OCI-LY1 (cell line): Measurements from ENCODE around the gene SSH3.
A peak's percentile ranks its signal among the peaks of the same experiment; 100 is the strongest.

ENCODE experiments used
- H2AFZ ChIP-seq: fragments of 200-600 bp; sonication (generic), shearing (Covaris generic); 2 replicates; pipeline ENCODE4 v1.6.0; 2014; ENCODE audit warnings: antibody characterized with exemption, mild to moderate bottlenecking, low read length
- H3F3A ChIP-seq: fragments of 200-600 bp; sonication (generic), shearing (Covaris generic); 2 replicates; pipeline ENCODE4 v1.6.0; 2014; ENCODE audit warnings: mild to moderate bottlenecking, antibody characterized with exemption, low read length, moderate library complexity; ENCODE audit not compliant: insufficient read depth
- H3K27ac ChIP-seq: fragments of 200-600 bp; sonication (generic); 2 replicates; pipeline ENCODE4 v1.5.1; 2014; ENCODE audit warnings: low read length, mixed run types, mild to moderate bottlenecking, low read depth; ENCODE audit not compliant: poor library complexity, severe bottlenecking
- H3K27me3 ChIP-seq: fragments of 200-600 bp; sonication (generic); 2 replicates; pipeline ENCODE4 v1.6.0; 2014; ENCODE audit warnings: antibody characterized with exemption, mild to moderate bottlenecking, low read length, moderate library complexity; ENCODE audit not compliant: insufficient read depth
- H3K36me3 ChIP-seq: fragments of 200-600 bp; sonication (generic); 2 replicates; pipeline ENCODE4 v1.6.1; 2014; ENCODE audit warnings: mild to moderate bottlenecking, antibody characterized with exemption, low read length, moderate library complexity, mixed read lengths; ENCODE audit not compliant: insufficient read depth
- H3K4me1 ChIP-seq: fragments of 200-600 bp; sonication (generic); 2 replicates; pipeline ENCODE4 v1.5.1; 2014; ENCODE audit warnings: mild to moderate bottlenecking, low read length, moderate library complexity; ENCODE audit not compliant: insufficient read depth, severe bottlenecking
- H3K4me2 ChIP-seq: fragments of 200-600 bp; sonication (generic), shearing (Covaris generic); 2 replicates; pipeline ENCODE4 v1.6.1; 2014; ENCODE audit warnings: low read length
- H3K4me3 ChIP-seq: fragments of 200-600 bp; sonication (generic); 2 replicates; pipeline ENCODE4 v1.5.1; 2014; ENCODE audit warnings: low read length, low read depth, mild to moderate bottlenecking, mixed read lengths; ENCODE audit not compliant: poor library complexity, severe bottlenecking
- H3K79me2 ChIP-seq: fragments of 200-600 bp; shearing (Covaris generic); 2 replicates; pipeline ENCODE4 v1.6.1; 2016; ENCODE audit warnings: mixed run types, low read length, mixed read lengths; ENCODE audit not compliant: insufficient read depth
- H3K9ac ChIP-seq: fragments of 200-600 bp; sonication (generic), shearing (Covaris generic); 2 replicates; pipeline ENCODE4 v1.6.1; 2014; ENCODE audit warnings: mild to moderate bottlenecking, low read length, mixed read lengths
- H3K9me2 ChIP-seq: fragments of 200-600 bp; sonication (generic), shearing (Covaris generic); 2 replicates; pipeline ENCODE4 v1.6.1; 2014; ENCODE audit warnings: low read depth, mild to moderate bottlenecking, low read length, mixed read lengths
- H3K9me3 ChIP-seq: fragments of 200-600 bp; shearing (Covaris generic); 2 replicates; pipeline ENCODE4 v1.6.1; 2014; ENCODE audit warnings: low read length, mixed read lengths
- H4K20me1 ChIP-seq: fragments of 200-600 bp; sonication (generic), shearing (Covaris generic); 2 replicates; pipeline ENCODE4 v1.6.0; 2016; ENCODE audit warnings: mild to moderate bottlenecking, low read length; ENCODE audit not compliant: insufficient read depth
- CTCF ChIP-seq: fragments of 200-600 bp; sonication (generic), shearing (Covaris generic); IDR thresholded peaks from 2 replicates; pipeline ENCODE4 v1.5.1; 2017; ENCODE audit warnings: mild to moderate bottlenecking, antibody characterized with exemption, low read length, moderate library complexity, mixed read lengths
- EZH2 ChIP-seq: fragments of 200-600 bp; sonication (generic), shearing (Covaris generic); IDR thresholded peaks from 2 replicates; pipeline ENCODE4 v1.8.0; 2017; ENCODE audit warnings: borderline replicate concordance, mixed run types, mild to moderate bottlenecking, antibody characterized with exemption, low read length, moderate library complexity, mixed read lengths

Gene SSH3

GRCh38 chr11:67285541-67286498, 17.5 kb upstream of the SSH3 start:
- peaks cover 68% of the 10 kb centered on the region for H3K36me3 ChIP-seq
- no peak overlapping the region; the same call in 1 of the 2 replicates for H3K9ac ChIP-seq

GRCh38 chr11:67286621-67287333, 16.6 kb upstream of the SSH3 start:
- Histone ChIP-seq H3K9me2 (no peaks in the 10 kb centered on the region), H3K9ac (peak overlapping the region; percentile 98; the same call in 1 of the 2 replicates), H3K27ac (peak overlapping the region; percentile 96), H3K79me2 (no peaks in the 10 kb centered on the region), H3K4me3 (no peak overlapping the region), H3K4me1 (peaks cover 34% of the 10 kb centered on the region), H3F3A (no peaks in the 10 kb centered on the region), H3K4me2 (peak overlapping the region; percentile 75), H3K27me3 (no peaks in the 10 kb centered on the region), H2AFZ (no peak overlapping the region), H3K9me3 (no peaks in the 10 kb centered on the region), H4K20me1 (no peaks in the 10 kb centered on the region), H3K36me3 (peaks cover 68% of the 10 kb centered on the region)
- TF ChIP-seq EZH2 (no peak), CTCF (peak; percentile 7; the same call in 1 of the 2 replicates)

More at GRCh38 chr11:67285541-67286498, 17.5 kb upstream of the SSH3 start:
- Histone ChIP-seq H2AFZ (no peak overlapping the region), H3K4me1 (peaks cover 34% of the 10 kb centered on the region), H3F3A (no peaks in the 10 kb centered on the region), H4K20me1 (no peaks in the 10 kb centered on the region), H3K27ac (peak overlapping the region; percentile 96), H3K4me3 (no peak overlapping the region), H3K4me2 (no peak overlapping the region; the same call in 1 of the 2 replicates), H3K9me3 (no peaks in the 10 kb centered on the region), H3K79me2 (no peaks in the 10 kb centered on the region), H3K9me2 (no peaks in the 10 kb centered on the region), H3K27me3 (no peaks in the 10 kb centered on the region)
- TF ChIP-seq EZH2 (no peak), CTCF (no peak)

- no peaks in the 10 kb centered on the region for H3K9me2 ChIP-seq
- TF ChIP-seq CTCF: no peak
- no peak for TF ChIP-seq EZH2
- peaks cover 34% of the 10 kb centered on the region for H3K4me1 ChIP-seq
- no peaks in the 10 kb centered on the region for H3F3A ChIP-seq
- H3K9me3 ChIP-seq: no peaks in the 10 kb centered on the region
- H3K4me3 ChIP-seq: peak overlapping the region; percentile 85
- H2AFZ ChIP-seq: no peak overlapping the region
- peak overlapping the region; percentile 98 for H3K9ac ChIP-seq
- peak overlapping the region; percentile 75 for H3K4me2 ChIP-seq
- H3K27me3 ChIP-seq: no peaks in the 10 kb centered on the region
- H4K20me1 ChIP-seq: no peaks in the 10 kb centered on the region
- H3K79me2 ChIP-seq: no peaks in the 10 kb centered on the region
- peak overlapping the region; percentile 96 for H3K27ac ChIP-seq
- peaks cover 68% of the 10 kb centered on the region for H3K36me3 ChIP-seq
These were observed 15.8 kb upstream of the SSH3 start for GRCh38 chr11:67287355-67288197.
